NCI-H524 treated with DMSO at 0.1 percent for 48 hours (cell line): ENCODE measurements around the gene ZMYND8.
"Not testable (repeated sequence)": the region's sequence is repeated elsewhere in the genome, so short reads cannot be mapped to it uniquely, and the experiment has no call there.

ENCODE experiments used
- DNase-seq: peaks from one replicate; lab custom pipeline; 2025; lab: John Stamatoyannopoulos, UW

Gene ZMYND8

GRCh38 chr20:47225458-47225857 lies 131.0 kb downstream of the ZMYND8 start:
- DNase-seq = no peak

- no peak for DNase-seq
Observed at GRCh38 chr20:47224857-47225256, 131.6 kb downstream of the ZMYND8 start.

- DNase-seq = no peak
Observed at GRCh38 chr20:47224300-47224791, 132.2 kb downstream of the ZMYND8 start.

- DNase-seq = no peak
Observed at GRCh38 chr20:47223896-47224295, 132.6 kb downstream of the ZMYND8 start.

- no peak for DNase-seq
Observed at GRCh38 chr20:47222468-47223119, 133.9 kb downstream of the ZMYND8 start.

- DNase-seq = no peak
Observed at GRCh38 chr20:47221036-47221625, 135.4 kb downstream of the ZMYND8 start.

GRCh38 chr20:47220161-47220582 lies 136.3 kb downstream of the ZMYND8 start:
- DNase-seq = no peak

- DNase-seq = no peak
Observed at GRCh38 chr20:47217482-47218446, 138.7 kb downstream of the ZMYND8 start.

- DNase-seq = no peak
Observed at GRCh38 chr20:47216819-47217410, 139.6 kb downstream of the ZMYND8 start.

GRCh38 chr20:47215653-47216397 lies 140.7 kb downstream of the ZMYND8 start:
- DNase-seq = no peak

- DNase-seq = no peak
Observed at GRCh38 chr20:47213966-47214365, 142.5 kb downstream of the ZMYND8 start.

- DNase-seq = no peak
Observed at GRCh38 chr20:47212606-47213207, 143.8 kb downstream of the ZMYND8 start.

GRCh38 chr20:47211036-47211435 lies 145.5 kb downstream of the ZMYND8 start:
- no peak for DNase-seq

GRCh38 chr20:47210470-47210869 lies 146.0 kb downstream of the ZMYND8 start:
- no peak for DNase-seq

GRCh38 chr20:47209982-47210381 lies 146.5 kb downstream of the ZMYND8 start:
- DNase-seq = no peak

GRCh38 chr20:47208534-47209174 lies 147.8 kb downstream of the ZMYND8 start:
- no peak for DNase-seq

GRCh38 chr20:47206962-47207641 lies 149.4 kb downstream of the ZMYND8 start:
- DNase-seq = no peak

- DNase-seq = not testable (repeated sequence)
Observed at GRCh38 chr20:47206552-47206951, 149.9 kb downstream of the ZMYND8 start.

- DNase-seq = peak; percentile 62
Observed at GRCh38 chr20:47205577-47206123, 150.8 kb downstream of the ZMYND8 start.

GRCh38 chr20:47204850-47205122 lies 151.7 kb downstream of the ZMYND8 start:
- not testable (repeated sequence) for DNase-seq
